Activated T-cell treated with anti-CD3 and anti-CD28 coated beads, Interleukin-2, amount 50 U/mL, for 72 hours (primary cell): Measurements from ENCODE around the gene CBX4. TPM values are rescaled to one million over a fixed set of nuclear protein-coding genes. Genes with fewer than 3 reads are reported as not detected.
A peak's percentile ranks its signal among the peaks of the same experiment; 100 is the strongest.

Experiments
- ATAC-seq, 2 donors: fragments of 150-1000 bp; cut with Tn5 transposase; replicated peaks in 1 of 2; 2 replicates each; pipeline ENCODE4 v1.10.0; 2021; ENCODE audit warnings: moderate library complexity in 2 of 2, mild to moderate bottlenecking in 1 of 2
- DNase-seq, 2 donors: peaks; one replicate each; pipeline ENCODE4 v3.0.0; 2021 to 2022; ENCODE audit warnings: mixed read lengths in 1 of 2
- H3K27ac Mint-ChIP-seq: one replicate; pipeline ENCODE4 v1.8.0; 2022; ENCODE audit warnings: mild to moderate bottlenecking, moderate library complexity, mixed read lengths
- H3K27me3 Mint-ChIP-seq: one replicate; pipeline ENCODE4 v1.8.0; 2022; ENCODE audit warnings: low read depth, mixed read lengths
- H3K36me3 Mint-ChIP-seq, 2 donors: one replicate each; pipeline ENCODE4 v1.8.0; 2022; ENCODE audit warnings: mixed read lengths in 2 of 2, mild to moderate bottlenecking in 1 of 2; ENCODE audit not compliant: insufficient read depth in 2 of 2
- H3K4me1 Mint-ChIP-seq: one replicate; pipeline ENCODE4 v1.8.0; 2022; ENCODE audit warnings: low read depth, mixed read lengths
- H3K4me3 Mint-ChIP-seq, 2 donors: one replicate each; pipeline ENCODE4 v1.8.0; 2022; ENCODE audit warnings: mild to moderate bottlenecking in 2 of 2, mixed read lengths in 2 of 2, moderate library complexity in 2 of 2
- H3K9me3 Mint-ChIP-seq, 2 donors: one replicate each; pipeline ENCODE4 v1.8.0; 2022; ENCODE audit warnings: mixed read lengths in 2 of 2
- total RNA-seq, 2 donors: library from RNA; stranded (reverse); gene quantifications; one replicate each; pipeline ENCODE4 v1.2.3, GENCODE V29; 2022

Gene CBX4
- total RNA-seq, 2 donors from 2014 or later: 38.3 to 45.8 TPM

- H3K4me3 Mint-ChIP-seq: no peak overlapping the region
- H3K27ac Mint-ChIP-seq: no peak overlapping the region
- DNase-seq: no peak
- no peak for ATAC-seq
- H3K9me3 Mint-ChIP-seq: no peaks in the 10 kb centered on the region
- peaks cover 5 to 16% of the 10 kb centered on the region in 2 donors for H3K36me3 Mint-ChIP-seq
- no peaks in the 10 kb centered on the region for H3K27me3 Mint-ChIP-seq
- peaks cover 25% of the 10 kb centered on the region for H3K4me1 Mint-ChIP-seq
Measured at GRCh38 chr17:79835470-79835899, 3.8 kb downstream of the CBX4 start.

- DNase-seq: peak; percentile 50 to 67
- Mint-ChIP-seq H3K4me3 (no peak overlapping the region), H3K9me3 (no peaks in the 10 kb centered on the region), H3K27me3 (no peaks in the 10 kb centered on the region), H3K4me1 (peaks cover 25% of the 10 kb centered on the region), H3K27ac (no peak overlapping the region), H3K36me3 (peaks cover 5 to 16% of the 10 kb centered on the region in 2 donors)
- ATAC-seq: no peak
Measured at GRCh38 chr17:79834565-79835469, 4.4 kb downstream of the CBX4 start.

- ATAC-seq (no peak), DNase-seq (no peak)
- H3K36me3 Mint-ChIP-seq: peaks cover 5 to 16% of the 10 kb centered on the region in 2 donors
- H3K27ac Mint-ChIP-seq: no peak overlapping the region
- H3K4me1 Mint-ChIP-seq: peaks cover 28% of the 10 kb centered on the region
- H3K9me3 Mint-ChIP-seq: no peaks in the 10 kb centered on the region
- no peak overlapping the region for H3K4me3 Mint-ChIP-seq
- H3K27me3 Mint-ChIP-seq: no peaks in the 10 kb centered on the region
Measured at GRCh38 chr17:79833744-79834564, 5.3 kb downstream of the CBX4 start.

DNA sequence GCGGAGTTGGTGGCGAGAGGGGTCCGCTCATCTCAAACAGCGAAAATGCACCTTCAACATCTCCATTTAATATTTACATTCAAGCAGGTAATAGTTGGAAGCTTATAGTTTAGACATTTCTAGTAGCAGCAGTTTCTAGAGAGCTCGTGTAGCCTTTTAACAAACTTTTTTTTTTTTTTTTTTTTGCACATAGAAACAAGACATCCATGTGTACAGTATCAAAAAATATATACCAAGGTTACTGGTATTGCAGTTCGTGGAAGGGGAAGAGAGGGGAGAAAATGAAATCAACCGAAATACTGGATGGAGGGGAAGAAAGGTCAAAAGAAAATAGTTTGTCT is 6.2 kb downstream of the CBX4 start:
- Mint-ChIP-seq H3K4me1 (peaks cover 26% of the 10 kb centered on the region), H3K4me3 (peak overlapping the region; percentile 27 to 56), H3K36me3 (peaks cover 5 to 12% of the 10 kb centered on the region in 2 donors), H3K27me3 (no peaks in the 10 kb centered on the region), H3K9me3 (no peaks in the 10 kb centered on the region), H3K27ac (no peak overlapping the region)
- no peak for DNase-seq
- ATAC-seq: no peak

DNA sequence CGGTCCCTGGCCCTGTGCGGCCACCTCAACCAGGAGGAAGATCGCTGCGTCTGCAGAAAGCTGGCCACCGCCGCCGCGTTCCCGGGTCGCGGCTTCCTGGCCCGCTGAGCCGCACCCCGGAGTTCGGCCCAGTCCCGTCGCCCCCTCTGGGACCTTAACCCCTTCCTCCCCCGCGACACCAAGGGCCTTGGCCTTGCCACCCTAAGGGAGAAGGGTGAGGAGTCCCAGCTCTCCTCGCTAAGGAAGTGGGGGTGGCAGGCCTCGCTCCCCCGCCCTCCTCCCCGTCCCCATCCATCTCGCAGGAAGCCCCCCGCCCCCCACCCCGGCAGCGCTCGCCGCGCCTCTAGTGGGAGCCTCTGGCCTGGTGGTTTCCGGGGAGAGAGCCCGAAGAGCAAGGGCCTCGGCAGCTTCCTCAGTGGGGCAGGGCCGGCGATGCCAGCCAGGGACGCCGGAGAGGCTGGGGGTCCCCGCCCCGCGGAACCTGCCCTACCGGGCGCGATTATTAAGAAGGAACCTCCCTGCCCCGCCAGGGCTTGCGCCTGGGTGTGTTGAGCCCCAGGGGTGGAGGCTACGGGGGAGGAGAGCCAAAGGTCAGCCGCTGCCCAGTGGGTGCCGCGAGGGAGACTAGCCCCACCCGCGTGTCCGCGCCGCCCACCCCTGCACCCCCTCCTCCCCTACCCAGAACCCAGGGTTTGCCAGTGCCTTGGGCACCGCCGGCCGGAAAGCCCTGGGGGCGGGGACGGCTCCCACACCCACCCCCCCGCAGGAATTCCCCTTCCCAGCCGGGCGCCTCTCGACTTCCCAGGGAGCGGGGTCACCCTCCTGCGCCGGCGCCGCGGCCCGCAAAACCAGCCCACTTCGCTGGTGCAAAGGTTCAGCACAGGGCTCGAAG is 6.8 kb downstream of the CBX4 start:
- H3K9me3 Mint-ChIP-seq: no peaks in the 10 kb centered on the region
- H3K36me3 Mint-ChIP-seq: peaks cover 5 to 11% of the 10 kb centered on the region in 2 donors
- H3K4me3 Mint-ChIP-seq: peak overlapping the region in 1 of 2 donors; percentile 56
- no peak for ATAC-seq
- H3K27ac Mint-ChIP-seq: no peak overlapping the region
- H3K27me3 Mint-ChIP-seq: no peaks in the 10 kb centered on the region
- no peak for DNase-seq
- peaks cover 21% of the 10 kb centered on the region for H3K4me1 Mint-ChIP-seq

DNA sequence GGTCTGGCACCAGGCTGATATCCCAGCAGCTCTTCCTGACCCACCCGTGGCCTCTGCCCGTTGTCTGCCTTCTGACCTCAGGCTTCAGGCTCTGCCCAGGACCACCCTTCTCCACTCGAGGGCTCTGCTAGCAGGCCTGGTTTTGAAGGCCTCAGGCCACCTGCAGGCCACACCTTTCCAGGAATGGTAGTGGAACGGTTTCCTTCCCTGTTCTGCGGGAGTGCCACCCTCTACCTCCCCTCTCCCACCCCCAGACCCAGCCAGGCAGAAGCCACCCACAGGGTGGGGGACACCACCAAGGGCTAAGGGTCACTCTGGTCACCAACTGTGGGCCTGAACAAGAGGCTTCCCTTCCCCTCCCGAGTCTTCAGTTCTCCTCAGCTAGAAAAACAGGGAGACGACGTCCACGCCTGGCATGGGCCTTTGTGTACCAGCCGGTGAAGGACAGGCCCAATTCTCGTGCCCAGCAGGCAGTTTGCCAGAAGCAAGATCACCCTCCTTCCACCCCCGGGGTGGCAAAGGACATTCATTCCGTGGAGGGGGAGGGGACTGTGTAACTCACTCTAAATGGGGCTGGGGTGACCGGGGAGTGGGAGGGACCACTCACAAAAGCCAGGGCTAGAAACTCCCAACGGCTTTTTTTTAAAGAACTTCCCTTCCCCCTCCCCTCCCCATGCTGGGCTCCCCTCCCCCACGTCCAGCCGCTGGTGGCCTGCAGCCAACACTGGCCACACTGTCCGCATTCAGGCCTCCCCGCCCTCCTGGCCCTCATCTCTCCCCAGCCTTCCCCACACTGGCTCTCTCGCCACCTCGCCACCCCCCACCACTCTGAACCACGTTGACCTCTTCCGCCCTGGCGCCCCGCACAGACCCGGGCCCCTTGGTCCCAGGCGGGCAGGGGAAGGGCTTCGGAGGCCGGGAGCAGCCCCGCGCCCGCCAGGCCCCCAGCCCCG is 7.7 kb downstream of the CBX4 start:
- Mint-ChIP-seq H3K36me3 (peaks cover 5 to 11% of the 10 kb centered on the region in 2 donors), H3K4me1 (peaks cover 15% of the 10 kb centered on the region), H3K4me3 (no peak overlapping the region), H3K27ac (no peak overlapping the region), H3K27me3 (no peaks in the 10 kb centered on the region), H3K9me3 (no peaks in the 10 kb centered on the region)
- ATAC-seq: no peak
- DNase-seq: no peak

GRCh38 chr17:79830763-79831264 is 8.4 kb downstream of the CBX4 start:
- Mint-ChIP-seq H3K36me3 (peaks cover 5 to 11% of the 10 kb centered on the region in 2 donors), H3K9me3 (no peaks in the 10 kb centered on the region), H3K27me3 (no peaks in the 10 kb centered on the region), H3K27ac (no peak overlapping the region), H3K4me1 (peaks cover 21% of the 10 kb centered on the region), H3K4me3 (no peak overlapping the region)
- ATAC-seq (peak in 1 of 2 donors; percentile 1), DNase-seq (no peak)

- no peak overlapping the region for H3K4me3 Mint-ChIP-seq
- H3K9me3 Mint-ChIP-seq: no peaks in the 10 kb centered on the region
- DNase-seq (no peak), ATAC-seq (peak in 1 of 2 donors; percentile 6)
- no peaks in the 10 kb centered on the region for H3K27me3 Mint-ChIP-seq
- peaks cover 21% of the 10 kb centered on the region for H3K4me1 Mint-ChIP-seq
- peaks cover 5 to 11% of the 10 kb centered on the region in 2 donors for H3K36me3 Mint-ChIP-seq
- no peak overlapping the region for H3K27ac Mint-ChIP-seq
Measured at GRCh38 chr17:79830303-79830702, 8.9 kb downstream of the CBX4 start.

DNA sequence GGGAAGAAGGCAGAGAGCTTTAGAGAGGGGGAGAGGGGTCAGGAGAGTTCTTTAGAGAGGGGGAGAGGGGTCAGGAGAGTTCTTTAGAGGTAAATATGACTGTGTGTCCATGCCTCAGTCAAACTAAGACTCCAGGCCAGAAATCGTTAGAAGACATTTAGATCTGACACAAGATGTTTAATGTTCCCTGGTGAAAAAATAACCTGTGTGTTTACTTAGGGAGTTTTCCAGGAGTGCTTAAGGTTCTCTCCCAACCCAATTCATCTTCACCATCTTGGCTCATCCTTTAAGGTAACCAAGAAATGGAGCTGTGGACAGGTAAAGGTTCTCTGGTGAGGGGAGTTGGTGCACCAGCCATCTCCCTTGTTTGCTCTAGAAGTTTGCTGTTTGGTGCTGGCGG is 9.8 kb downstream of the CBX4 start:
- no peak for DNase-seq
- ATAC-seq: no peak
- Mint-ChIP-seq H3K4me1 (peaks cover 21% of the 10 kb centered on the region), H3K4me3 (no peak overlapping the region), H3K9me3 (no peaks in the 10 kb centered on the region), H3K36me3 (peaks cover 1 to 5% of the 10 kb centered on the region in 2 donors), H3K27ac (no peak overlapping the region), H3K27me3 (no peaks in the 10 kb centered on the region)

DNA sequence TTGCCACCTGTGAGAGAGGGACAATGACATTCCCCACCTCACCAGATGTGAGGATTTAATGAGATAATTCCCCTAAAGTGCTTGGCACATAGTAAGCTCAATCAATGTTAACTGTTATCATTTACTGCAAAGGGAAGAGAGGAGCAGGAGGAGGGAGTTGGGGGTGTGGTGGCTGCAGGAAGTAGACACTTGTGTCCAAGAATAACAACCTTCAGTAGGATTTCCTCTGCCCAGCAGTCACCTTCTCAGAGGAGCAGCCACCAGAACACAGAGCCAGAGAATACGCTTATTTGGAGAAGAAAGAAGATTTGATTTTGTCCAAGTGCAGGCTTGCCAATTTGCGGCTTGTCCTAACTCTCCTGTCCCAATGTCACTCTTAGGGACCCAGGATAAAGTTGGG is 10.2 kb downstream of the CBX4 start:
- H3K27me3 Mint-ChIP-seq: no peaks in the 10 kb centered on the region
- H3K4me1 Mint-ChIP-seq: peaks cover 21% of the 10 kb centered on the region
- peaks cover 0 to 4% of the 10 kb centered on the region in 2 donors for H3K36me3 Mint-ChIP-seq
- H3K9me3 Mint-ChIP-seq: no peaks in the 10 kb centered on the region
- H3K4me3 Mint-ChIP-seq: no peak overlapping the region
- ATAC-seq (no peak), DNase-seq (no peak)
- no peak overlapping the region for H3K27ac Mint-ChIP-seq

DNA sequence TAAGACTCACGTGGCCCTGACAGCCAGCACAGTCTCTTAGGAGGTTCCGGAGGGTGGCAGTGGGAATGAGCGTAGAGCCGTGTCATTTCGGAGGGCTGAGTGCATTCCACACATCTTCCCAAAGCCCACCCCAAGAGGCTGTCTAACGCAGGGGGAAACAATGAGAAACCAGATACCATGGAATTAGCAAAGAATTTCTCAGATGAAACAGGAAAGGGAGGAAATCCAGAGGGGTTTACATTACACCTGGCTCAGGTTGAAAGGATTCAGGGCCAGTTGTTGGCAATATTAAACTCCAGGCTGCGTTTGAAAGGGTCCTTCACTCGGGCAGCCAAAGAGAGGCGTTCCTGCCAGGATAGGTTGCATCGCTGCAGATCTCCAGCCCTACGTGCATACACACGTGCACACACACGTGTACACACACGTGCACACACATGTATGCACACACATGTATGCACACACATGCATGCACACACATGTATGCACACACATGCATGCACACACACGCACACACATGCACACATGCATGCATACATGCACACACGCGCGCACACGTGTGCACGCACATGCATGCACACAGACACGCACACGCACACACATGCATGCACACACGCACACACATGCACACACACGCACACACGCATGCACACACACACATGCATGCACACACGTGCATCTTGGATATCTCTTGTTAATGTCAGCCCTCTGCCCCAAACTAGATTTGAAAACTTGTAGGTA is 12.2 kb downstream of the CBX4 start:
- no peaks in the 10 kb centered on the region for H3K36me3 Mint-ChIP-seq
- DNase-seq (no peak), ATAC-seq (no peak)
- peaks cover 16% of the 10 kb centered on the region for H3K4me1 Mint-ChIP-seq
- no peaks in the 10 kb centered on the region for H3K9me3 Mint-ChIP-seq
- no peak overlapping the region for H3K27ac Mint-ChIP-seq
- H3K27me3 Mint-ChIP-seq: no peaks in the 10 kb centered on the region
- no peak overlapping the region for H3K4me3 Mint-ChIP-seq
